Fibroblast of lung (primary cell): Measurements from ENCODE around the gene NPTX2. TPM values are rescaled to one million over a fixed set of nuclear protein-coding genes. Genes with fewer than 3 reads are reported as not detected.

Experiments used
- DNase-seq, 2 donors: peaks; one replicate each; pipeline versions ENCODE4 v3.0.0 to v3.0.0-alpha.2; 2010; ENCODE audit warnings: low read depth in 2 of 2
- H2AFZ ChIP-seq: 2 replicates; pipeline ENCODE4 v1.5.1; 2012; ENCODE audit warnings: low read length, control low read depth, inconsistent platforms
- H3K27ac ChIP-seq: 2 replicates; pipeline ENCODE4 v1.5.1; 2011; ENCODE audit warnings: low read length, control low read depth; ENCODE audit not compliant: insufficient read depth
- H3K27me3 ChIP-seq: 2 replicates; pipeline ENCODE4 v1.5.1; 2011; ENCODE audit warnings: mild to moderate bottlenecking, low read length; ENCODE audit not compliant: control insufficient read depth, insufficient read depth
- H3K36me3 ChIP-seq: 2 replicates; pipeline ENCODE4 v1.5.1; 2011; ENCODE audit warnings: low read length; ENCODE audit not compliant: control insufficient read depth, insufficient read depth
- H3K4me1 ChIP-seq: 2 replicates; pipeline ENCODE4 v1.5.1; 2011; ENCODE audit warnings: low read length; ENCODE audit not compliant: control insufficient read depth, insufficient read depth; ENCODE audit errors: extremely low read depth
- H3K4me2 ChIP-seq: 2 replicates; pipeline ENCODE4 v1.5.1; 2011; ENCODE audit warnings: low read length, control low read depth; ENCODE audit not compliant: insufficient read depth; ENCODE audit errors: extremely low read depth
- H3K4me3 ChIP-seq, 4 experiments: fragments of 200-600 bp in 1 of 4; sonication (generic) in 1 of 4; replicated peaks in 1 of 4; 2 replicates each; pipeline ENCODE4 v1.5.1; 2011 to 2016; ENCODE audit warnings: low read length in 4 of 4, low read depth in 3 of 4, mild to moderate bottlenecking in 3 of 4, control low read depth in 2 of 4, inconsistent platforms in 1 of 4, mixed read lengths in 1 of 4; ENCODE audit not compliant: insufficient read depth in 1 of 4; ENCODE audit errors: control extremely low read depth in 1 of 4
- H3K79me2 ChIP-seq: 2 replicates; pipeline ENCODE4 v1.5.1; 2012; ENCODE audit warnings: mild to moderate bottlenecking, low read length, inconsistent platforms; ENCODE audit not compliant: control insufficient read depth, insufficient read depth
- H3K9ac ChIP-seq: 2 replicates; pipeline ENCODE4 v1.5.1; 2011; ENCODE audit warnings: mild to moderate bottlenecking, low read length, control low read depth; ENCODE audit not compliant: insufficient read depth
- H3K9me3 ChIP-seq: 2 replicates; pipeline ENCODE4 v1.5.1; 2012; ENCODE audit warnings: low read depth, low read length; ENCODE audit not compliant: control insufficient read depth, insufficient read depth
- H4K20me1 ChIP-seq: 2 replicates; pipeline ENCODE4 v1.5.1; 2011; ENCODE audit warnings: low read length; ENCODE audit not compliant: control insufficient read depth, insufficient read depth; ENCODE audit errors: extremely low read depth
- EZH2 ChIP-seq: IDR thresholded peaks from 2 replicates; pipeline ENCODE4 v1.5.1; 2012; ENCODE audit warnings: low read length, control low read depth, mild to moderate bottlenecking; ENCODE audit errors: missing control alignments
- polyA plus RNA-seq, 2 donors: library from polyadenylated mRNA; depleted of rRNA in 1 of 2; stranded (reverse) in 1 of 2; unstranded in 1 of 2; fragments of >200 nt; gene quantifications; 2 replicates each; pipeline ENCODE4 v1.2.1, GENCODE V29; 2011 to 2012; ENCODE audit warnings: missing spikeins in 1 of 2
- total RNA-seq: library from RNA; depleted of rRNA; stranded (reverse); fragments of >200 nt; gene quantifications from 2 replicates; pipeline ENCODE4 v1.2.1, GENCODE V29; 2014
- TF ChIP-seq, protein P1 (sequence below), 2 donors: IDR thresholded peaks in 1 of 2; conservative IDR thresholded peaks in 1 of 2; 1 replicate in 1 of 2; 2 replicates in 1 of 2; pipeline ENCODE4 v1.5.1; 2011 to 2012; ENCODE audit warnings: low read length in 2 of 2, control low read depth in 1 of 2, inconsistent platforms in 1 of 2, low read depth in 1 of 2, mild to moderate bottlenecking in 1 of 2

Gene NPTX2
- total and polyA plus RNA-seq, 2 donors (not counting 1 experiment from before 2014, with no cell fraction given) = under 0.01 to 0.03 TPM

DNA sequence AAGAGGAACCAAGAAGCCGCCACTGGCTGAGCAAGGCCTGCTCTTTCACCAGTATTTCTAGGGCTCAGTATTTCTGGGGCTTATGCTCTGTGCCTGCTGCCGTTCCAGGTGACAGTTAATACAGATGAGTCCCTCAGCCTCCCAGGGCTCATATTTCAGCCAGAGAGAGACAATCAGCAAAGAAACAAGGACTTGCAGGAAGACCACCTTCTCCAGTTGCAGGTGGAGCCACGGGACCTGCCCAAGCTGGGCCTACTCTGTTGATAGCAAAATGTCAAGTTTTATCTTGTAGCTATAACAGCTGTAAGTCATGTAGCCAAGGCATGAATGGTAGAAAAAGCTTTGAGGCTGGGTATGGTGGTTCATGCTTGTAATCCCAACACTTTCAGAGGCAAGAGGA lies 42.7 kb downstream of the NPTX2 start:
- Histone ChIP-seq H3K4me3 (no peak overlapping the region), H3K27me3 (no peaks in the 10 kb centered on the region), H3K4me1 (no peaks in the 10 kb centered on the region), H4K20me1 (no peaks in the 10 kb centered on the region), H2AFZ (no peak overlapping the region), H3K9me3 (no peaks in the 10 kb centered on the region), H3K79me2 (no peaks in the 10 kb centered on the region), H3K4me2 (no peak overlapping the region), H3K36me3 (no peaks in the 10 kb centered on the region), H3K27ac (no peak overlapping the region), H3K9ac (no peak overlapping the region)
- TF ChIP-seq, protein P1, sequence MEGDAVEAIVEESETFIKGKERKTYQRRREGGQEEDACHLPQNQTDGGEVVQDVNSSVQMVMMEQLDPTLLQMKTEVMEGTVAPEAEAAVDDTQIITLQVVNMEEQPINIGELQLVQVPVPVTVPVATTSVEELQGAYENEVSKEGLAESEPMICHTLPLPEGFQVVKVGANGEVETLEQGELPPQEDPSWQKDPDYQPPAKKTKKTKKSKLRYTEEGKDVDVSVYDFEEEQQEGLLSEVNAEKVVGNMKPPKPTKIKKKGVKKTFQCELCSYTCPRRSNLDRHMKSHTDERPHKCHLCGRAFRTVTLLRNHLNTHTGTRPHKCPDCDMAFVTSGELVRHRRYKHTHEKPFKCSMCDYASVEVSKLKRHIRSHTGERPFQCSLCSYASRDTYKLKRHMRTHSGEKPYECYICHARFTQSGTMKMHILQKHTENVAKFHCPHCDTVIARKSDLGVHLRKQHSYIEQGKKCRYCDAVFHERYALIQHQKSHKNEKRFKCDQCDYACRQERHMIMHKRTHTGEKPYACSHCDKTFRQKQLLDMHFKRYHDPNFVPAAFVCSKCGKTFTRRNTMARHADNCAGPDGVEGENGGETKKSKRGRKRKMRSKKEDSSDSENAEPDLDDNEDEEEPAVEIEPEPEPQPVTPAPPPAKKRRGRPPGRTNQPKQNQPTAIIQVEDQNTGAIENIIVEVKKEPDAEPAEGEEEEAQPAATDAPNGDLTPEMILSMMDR (conservative IDR thresholded peaks at IDR 0.05 in 1 of 2, IDR thresholded peaks at IDR 0.05 in 1 of 2; ENCODE audit: low read depth in 1 of 2, low read length in 2 of 2) = no peak
- TF ChIP-seq EZH2 = no peak
- no peak for DNase-seq

DNA sequence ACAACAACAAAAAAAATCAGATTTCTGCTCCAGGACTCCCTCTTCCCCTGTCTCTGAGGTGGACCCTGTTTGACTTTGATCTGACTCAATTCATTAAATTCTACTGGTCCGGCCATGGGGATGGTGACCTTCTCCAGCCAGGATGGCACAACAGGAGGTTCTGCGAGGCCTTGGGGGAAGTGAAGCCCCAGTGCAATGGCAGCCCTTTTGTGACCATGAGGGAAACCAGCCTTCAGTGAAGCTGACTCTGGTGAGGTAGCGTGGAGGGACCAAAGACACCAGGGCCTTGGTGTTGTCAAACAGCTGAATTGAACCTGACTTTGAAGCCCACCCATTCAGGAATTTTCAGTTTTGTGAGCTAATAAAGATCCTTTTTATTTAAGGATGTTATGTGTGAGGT lies 44.5 kb downstream of the NPTX2 start:
- Histone ChIP-seq H3K36me3 (no peaks in the 10 kb centered on the region), H3K9me3 (no peaks in the 10 kb centered on the region), H3K9ac (no peak overlapping the region), H3K4me2 (no peak overlapping the region), H4K20me1 (no peaks in the 10 kb centered on the region), H3K27ac (no peak overlapping the region), H3K27me3 (no peaks in the 10 kb centered on the region), H3K4me3 (no peak overlapping the region), H3K4me1 (no peaks in the 10 kb centered on the region), H3K79me2 (no peaks in the 10 kb centered on the region), H2AFZ (no peak overlapping the region)
- no peak for TF ChIP-seq EZH2
- TF ChIP-seq, protein P1 (conservative IDR thresholded peaks at IDR 0.05 in 1 of 2, IDR thresholded peaks at IDR 0.05 in 1 of 2; ENCODE audit: low read depth in 1 of 2, low read length in 2 of 2) = no peak
- no peak for DNase-seq

DNA sequence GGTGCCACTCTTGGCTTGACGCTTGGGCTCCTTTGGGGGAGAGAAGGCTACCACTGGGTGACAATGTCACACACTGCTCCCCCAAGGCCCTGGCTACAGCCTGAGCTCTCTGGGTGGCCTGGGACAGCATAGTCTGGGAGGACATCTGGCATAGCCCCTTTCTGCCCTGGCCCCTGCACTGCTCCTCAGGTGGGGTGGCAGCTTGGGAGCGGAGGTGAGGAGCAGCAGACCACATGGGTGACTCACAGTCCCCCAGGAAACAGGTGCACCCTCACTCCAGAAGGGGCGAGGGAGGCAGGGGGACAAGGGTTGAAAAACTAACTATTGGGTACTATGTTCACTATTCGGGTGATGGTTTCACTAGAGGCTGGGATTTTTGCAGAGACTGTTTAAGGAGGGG lies 45.2 kb downstream of the NPTX2 start:
- no peak overlapping the region for H3K4me3 ChIP-seq
- no peaks in the 10 kb centered on the region for H4K20me1 ChIP-seq
- no peak overlapping the region for H3K4me2 ChIP-seq
- H3K9ac ChIP-seq = no peak overlapping the region
- TF ChIP-seq, protein P1 (conservative IDR thresholded peaks at IDR 0.05 in 1 of 2, IDR thresholded peaks at IDR 0.05 in 1 of 2; ENCODE audit: low read depth in 1 of 2, low read length in 2 of 2) = no peak
- no peak for TF ChIP-seq EZH2
- no peak for DNase-seq
- no peak overlapping the region for H3K27ac ChIP-seq
- H3K9me3 ChIP-seq = no peaks in the 10 kb centered on the region
- no peaks in the 10 kb centered on the region for H3K79me2 ChIP-seq
- H3K36me3 ChIP-seq = no peaks in the 10 kb centered on the region
- H2AFZ ChIP-seq = no peak overlapping the region
- H3K27me3 ChIP-seq = no peaks in the 10 kb centered on the region
- no peaks in the 10 kb centered on the region for H3K4me1 ChIP-seq
